Ramos (cell line): ENCODE results near the gene POLR3E.

Experiments
- in situ Hi-C: fragments of 300-500 bp; cut with MboI; formaldehyde crosslinking; loops from one replicate; pipeline ENCODE4 v1.14.3; 2022; ENCODE audit warnings: low sequenced_read_pairs; ENCODE audit not compliant: unreplicated experiment

Gene POLR3E

GRCh38 chr16:22314661-22315626 is 17.7 kb downstream of the POLR3E start:
- in situ Hi-C loops = no loop called here

GRCh38 chr16:22315979-22316378 is 18.8 kb downstream of the POLR3E start:
- in situ Hi-C loops = no loop called here

GRCh38 chr16:22316411-22316811 is 19.2 kb downstream of the POLR3E start:
- in situ Hi-C loops = no loop called here

GRCh38 chr16:22317001-22317530 is 19.9 kb downstream of the POLR3E start:
- in situ Hi-C loops = no loop called here

GRCh38 chr16:22317625-22318024 is 20.4 kb downstream of the POLR3E start:
- in situ Hi-C loops = no loop called here

GRCh38 chr16:22318690-22319358 is 21.6 kb downstream of the POLR3E start:
- in situ Hi-C loops = no loop called here

- in situ Hi-C loops = no loop called here
Observed at GRCh38 chr16:22320572-22321339, 23.5 kb downstream of the POLR3E start.

GRCh38 chr16:22321340-22322001 is 24.3 kb downstream of the POLR3E start:
- in situ Hi-C loops = no loop called here

- in situ Hi-C loops = no loop called here
Observed at GRCh38 chr16:22322021-22322471, 24.8 kb downstream of the POLR3E start.

- in situ Hi-C loops = no loop called here
Observed at GRCh38 chr16:22322741-22323140, 25.5 kb downstream of the POLR3E start.

- in situ Hi-C loops = no loop called here
Observed at GRCh38 chr16:22323173-22323958, 26.2 kb downstream of the POLR3E start.

GRCh38 chr16:22323959-22324786 is 27.0 kb downstream of the POLR3E start:
- in situ Hi-C loops = no loop called here

GRCh38 chr16:22324787-22325597 is 27.8 kb downstream of the POLR3E start:
- in situ Hi-C loops = loop anchor here (25.0 kb wide), 1 partner anchor 1163 kb away; the partner anchor contains the start of genes DNAH3 and LDAF1

GRCh38 chr16:22325598-22326368 is 28.6 kb downstream of the POLR3E start:
- in situ Hi-C loops = loop anchor here (25.0 kb wide), 1 partner anchor 1163 kb away; the partner anchor contains the start of genes DNAH3 and LDAF1

GRCh38 chr16:22326369-22326652 is 29.1 kb downstream of the POLR3E start:
- in situ Hi-C loops = loop anchor here (25.0 kb wide), 1 partner anchor 1164 kb away; the partner anchor contains the start of genes DNAH3 and LDAF1

- in situ Hi-C loops = loop anchor here (25.0 kb wide), 1 partner anchor 1165 kb away; the partner anchor contains the start of genes DNAH3 and LDAF1
Observed at GRCh38 chr16:22326771-22327445, 29.7 kb downstream of the POLR3E start.
